Kidney (tissue), 14 donors: ENCODE results near the gene NHS. TPM values are rescaled to one million over a fixed set of nuclear protein-coding genes. Genes with fewer than 3 reads are reported as not detected.

Source experiments
- DNase-seq, 5 donors: peaks; one replicate each; pipeline ENCODE4 v3.0.0-alpha.2; 2013 to 2020
- FAIRE-seq: peaks from 2 replicates; lab custom pipeline; 2012; peaks lifted over from hg19 to GRCh38; lab: Jason Lieb, UNC
- H3K27ac ChIP-seq, 2 donors: one replicate each; pipeline ENCODE4 v1.7.0; 2013; ENCODE audit warnings: low read depth in 2 of 2, low read length in 2 of 2, inconsistent platforms in 1 of 2
- H3K27me3 ChIP-seq: one replicate; pipeline ENCODE4 v1.7.1; 2013; ENCODE audit warnings: low read length, inconsistent platforms; ENCODE audit not compliant: control insufficient read depth, insufficient read depth
- H3K36me3 ChIP-seq, 3 donors: one replicate each; pipeline versions ENCODE4 v1.7.0 to v1.7.1; 2013; ENCODE audit warnings: low read length in 3 of 3, control low read depth in 1 of 3, inconsistent platforms in 1 of 3; ENCODE audit not compliant: insufficient read depth in 3 of 3, control insufficient read depth in 2 of 3
- H3K4me1 ChIP-seq, 3 donors: one replicate each; pipeline versions ENCODE4 v1.7.0 to v1.7.1; 2013; ENCODE audit warnings: low read length in 3 of 3, inconsistent platforms in 1 of 3, low read depth in 1 of 3; ENCODE audit not compliant: control insufficient read depth in 2 of 3, insufficient read depth in 2 of 3
- H3K4me3 ChIP-seq, 3 donors: one replicate each; pipeline versions ENCODE4 v1.7.0 to v1.8.1; 2013; ENCODE audit warnings: low read length in 3 of 3, control low read depth in 1 of 3, inconsistent platforms in 1 of 3
- H3K9ac ChIP-seq, 3 donors: one replicate each; pipeline versions ENCODE4 v1.7.0 to v1.7.1; 2013; ENCODE audit warnings: low read length in 3 of 3, control low read depth in 1 of 3, inconsistent platforms in 1 of 3
- H3K9me3 ChIP-seq, 3 donors: one replicate each; pipeline versions ENCODE4 v1.7.0 to v1.7.1; 2013; ENCODE audit warnings: low read length in 3 of 3, control low read depth in 1 of 3, inconsistent platforms in 1 of 3; ENCODE audit not compliant: control insufficient read depth in 2 of 3, insufficient read depth in 1 of 3
- CTCF ChIP-seq: IDR thresholded peaks from 3 replicates; pipeline ENCODE4 v1.5.1; 2012; ENCODE audit warnings: mild to moderate bottlenecking, moderate library complexity, borderline replicate concordance; ENCODE audit not compliant: insufficient read depth; ENCODE audit errors: extremely low read depth
- intact Hi-C: fragments of 100-400 bp; cut with DNase I; formaldehyde crosslinking; loops from one replicate; pipeline ENCODE4 v1.11.1; 2022
- polyA plus RNA-seq: library from polyadenylated mRNA; stranded (reverse); fragments of 350-450 nt; fragmentation: Illumina TruSeq; extraction: RNeasy Lipid Tissue Mini Kit (QIAGEN cat#74804); gene quantifications from one replicate; pipeline ENCODE4 v1.2.3, GENCODE V29; 2014; ENCODE audit warnings: low read depth, low replicate concordance; ENCODE audit not compliant: insufficient read depth
- total RNA-seq: library from RNA; stranded (reverse); fragmentation: NEBNext Ultra II Directional; extraction: Animal tissue kit (Norgen Biotek cat#: 25700); gene quantifications from one replicate; pipeline ENCODE4 v1.2.1, GENCODE V29; 2021
- donor health status: control.
- donor health status: control.
- donor health status: control.
- donor health status: control.
- donor health status: control.
- donor health status: DM: yes; HTN: yes; CAD: no.
- donor health status: Normal renal cell carcinoma (clear cell type).

The NHS gene
- total and polyA plus RNA-seq, 2 donors from 2014 or later: 3.1 to 28.9 TPM

- no peak for TF ChIP-seq CTCF
- intact Hi-C loops: no loop called here
- Histone ChIP-seq H3K9ac (no peak overlapping the region), H3K27me3 (peaks cover 3% of the 10 kb centered on the region), H3K4me1 (no peaks in the 10 kb centered on the region), H3K9me3 (no peaks in the 10 kb centered on the region), H3K27ac (no peak overlapping the region), H3K36me3 (no peaks in the 10 kb centered on the region), H3K4me3 (no peak overlapping the region)
- FAIRE-seq: no peak
- DNase-seq: no peak
Observed at GRCh38 chrX:17718649-17719165, 343.7 kb downstream of the NHS start.

- FAIRE-seq: no peak
- no peak for TF ChIP-seq CTCF
Observed at GRCh38 chrX:17719711-17720110, 344.7 kb downstream of the NHS start.

GRCh38 chrX:17721715-17722114, 346.7 kb downstream of the NHS start:
- no peak for TF ChIP-seq CTCF
- H3K9me3 ChIP-seq: no peaks in the 10 kb centered on the region
- intact Hi-C loops: no loop called here
- no peak overlapping the region for H3K4me3 ChIP-seq
- no peak for FAIRE-seq
- H3K27ac ChIP-seq: no peak overlapping the region
- no peak overlapping the region for H3K9ac ChIP-seq
- H3K36me3 ChIP-seq: peaks cover 0 to 4% (median 0%) of the 10 kb centered on the region in 3 donors
- DNase-seq: no peak
- H3K27me3 ChIP-seq: peaks cover 3% of the 10 kb centered on the region
- no peaks in the 10 kb centered on the region for H3K4me1 ChIP-seq

More at GRCh38 chrX:17719711-17720110, 344.7 kb downstream of the NHS start:
- H3K27ac ChIP-seq: no peak overlapping the region
- H3K4me1 ChIP-seq: no peaks in the 10 kb centered on the region
- no peak overlapping the region for H3K4me3 ChIP-seq
- H3K9me3 ChIP-seq: no peaks in the 10 kb centered on the region
- peaks cover 3% of the 10 kb centered on the region for H3K27me3 ChIP-seq
- H3K9ac ChIP-seq: no peak overlapping the region
- DNase-seq: no peak
- intact Hi-C loops: no loop called here
- no peaks in the 10 kb centered on the region for H3K36me3 ChIP-seq

- Histone ChIP-seq H3K4me1 (no peaks in the 10 kb centered on the region), H3K27ac (no peak overlapping the region), H3K4me3 (no peak overlapping the region), H3K9me3 (no peaks in the 10 kb centered on the region), H3K27me3 (peaks cover 3% of the 10 kb centered on the region), H3K36me3 (peaks cover 0 to 9% (median 0%) of the 10 kb centered on the region in 3 donors), H3K9ac (no peak overlapping the region)
- DNase-seq (no peak), FAIRE-seq (no peak)
- intact Hi-C loops: no loop called here
- no peak for TF ChIP-seq CTCF
Observed at GRCh38 chrX:17725181-17725580, 350.2 kb downstream of the NHS start.
